Inflammatory macrophage treated with lipopolysaccharide for 4 hours (primary cell): ENCODE data around the gene DIRAS1.
"Not testable (repeated sequence)": the region's sequence is repeated elsewhere in the genome, so short reads cannot be mapped to it uniquely, and the experiment has no call there.

Experiments used
- DNase-seq: peaks from one replicate; pipeline ENCODE4 v3.0.0-alpha.2; 2020

DIRAS1 gene

DNA sequence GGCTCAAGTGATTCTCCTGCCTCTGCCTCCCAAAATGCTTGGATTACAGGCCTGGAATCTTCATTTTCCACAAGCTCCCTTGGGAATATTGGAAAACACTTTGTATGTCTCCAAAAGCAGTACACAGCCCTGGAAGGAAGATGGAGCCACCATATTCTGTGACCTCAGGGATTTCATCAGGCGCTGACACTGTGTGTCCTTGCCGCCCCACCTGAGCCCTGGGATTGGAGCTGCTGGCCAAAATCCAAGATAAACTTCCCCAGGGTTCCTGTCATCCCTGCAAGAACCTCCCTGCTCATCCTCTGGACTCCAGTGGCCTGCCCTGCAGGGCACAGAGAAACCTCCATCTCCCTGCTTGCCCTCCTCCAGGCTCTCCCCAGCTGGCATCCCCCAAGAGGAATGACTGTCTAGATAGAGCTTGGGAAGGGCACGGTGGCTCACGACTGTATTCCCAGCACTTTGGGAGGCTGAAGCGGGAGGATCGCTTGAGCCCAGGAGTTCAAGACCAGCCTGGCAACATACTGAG, 17.4 kb downstream of the DIRAS1 start:
- no peak for DNase-seq

- DNase-seq, result no peak
These were observed 18.1 kb downstream of the DIRAS1 start for GRCh38 chr19:2703077-2703437.

- DNase-seq, result peak; percentile 94
These were observed 18.7 kb downstream of the DIRAS1 start, which contains the start of gene GNG7 for GRCh38 chr19:2702170-2703076. Gene GNG7, minus strand, starts transcription at chr19:2702694. Its CDS starts 182,006 bp downstream, at chr19:2520688.

DNA sequence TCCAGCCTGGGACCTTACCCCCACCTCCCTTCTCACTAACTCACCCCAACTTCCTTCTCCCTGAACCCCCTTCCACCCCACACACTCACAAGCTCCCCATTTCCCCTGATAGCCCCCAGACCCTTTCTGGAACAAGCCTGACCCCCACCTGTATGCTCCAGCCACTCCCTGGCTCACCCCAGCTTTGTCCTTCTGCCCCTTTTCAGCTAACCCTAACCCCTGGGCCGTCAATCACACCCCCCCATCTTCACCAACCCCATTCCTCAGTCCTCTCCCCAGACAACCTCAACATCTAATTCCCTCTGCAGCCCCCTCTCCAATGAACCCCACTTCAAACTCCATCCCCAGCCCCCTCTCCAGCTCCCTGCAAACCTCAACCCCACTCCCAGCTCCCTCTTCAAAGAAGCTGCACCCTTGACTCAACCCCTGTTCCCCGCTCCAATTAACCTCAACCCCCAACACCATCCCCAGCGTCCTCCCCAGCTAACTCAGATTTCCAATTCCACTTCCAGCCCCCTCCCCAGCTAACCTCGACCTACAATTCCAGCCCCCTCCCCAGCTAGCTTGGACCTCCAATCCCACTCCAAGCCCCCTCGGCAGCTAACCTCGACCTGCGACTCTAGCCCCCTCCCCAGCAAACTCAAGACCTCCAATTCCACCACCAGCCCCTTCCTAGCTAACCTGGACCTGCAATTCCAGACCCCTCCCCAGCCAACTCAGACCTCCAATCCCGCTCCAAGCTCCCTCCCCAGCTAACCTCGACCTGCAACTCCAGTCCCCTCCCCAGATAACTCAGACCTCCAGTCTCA, 19.6 kb downstream of the DIRAS1 start:
- no peak for DNase-seq

DNA sequence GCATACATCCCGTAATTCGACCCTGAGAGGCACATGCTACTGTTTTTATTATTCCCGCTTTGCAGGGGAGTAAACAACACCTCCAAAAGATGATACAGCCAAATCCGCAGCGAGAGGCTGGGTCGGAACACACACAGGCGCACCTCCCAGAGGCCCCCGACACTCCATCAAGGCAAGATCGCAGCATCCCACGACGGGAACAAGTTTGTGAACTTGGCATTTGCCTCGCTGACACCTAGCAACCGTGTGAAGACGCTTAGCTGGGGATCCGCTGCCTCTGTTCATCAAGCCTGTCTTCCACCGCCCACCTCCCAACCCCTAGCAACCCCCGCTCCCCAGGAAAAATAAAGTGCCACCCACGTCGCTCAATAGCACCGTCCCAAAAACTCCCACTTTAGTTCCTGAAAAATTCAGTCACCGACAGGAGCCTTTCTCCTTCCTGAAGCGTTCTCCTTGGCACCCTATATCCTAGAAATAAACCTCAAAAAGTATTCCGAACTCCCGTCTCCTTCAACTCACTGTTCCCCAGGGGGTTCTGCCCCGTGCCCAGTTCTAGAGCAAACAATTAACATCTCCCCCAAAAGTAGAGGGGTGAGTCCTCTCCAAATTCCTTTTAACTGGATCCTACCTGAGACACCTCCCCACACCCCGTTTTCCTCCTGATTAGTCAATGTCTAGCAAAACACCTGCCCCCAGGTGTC, 20.4 kb downstream of the DIRAS1 start:
- DNase-seq, result no peak

DNA sequence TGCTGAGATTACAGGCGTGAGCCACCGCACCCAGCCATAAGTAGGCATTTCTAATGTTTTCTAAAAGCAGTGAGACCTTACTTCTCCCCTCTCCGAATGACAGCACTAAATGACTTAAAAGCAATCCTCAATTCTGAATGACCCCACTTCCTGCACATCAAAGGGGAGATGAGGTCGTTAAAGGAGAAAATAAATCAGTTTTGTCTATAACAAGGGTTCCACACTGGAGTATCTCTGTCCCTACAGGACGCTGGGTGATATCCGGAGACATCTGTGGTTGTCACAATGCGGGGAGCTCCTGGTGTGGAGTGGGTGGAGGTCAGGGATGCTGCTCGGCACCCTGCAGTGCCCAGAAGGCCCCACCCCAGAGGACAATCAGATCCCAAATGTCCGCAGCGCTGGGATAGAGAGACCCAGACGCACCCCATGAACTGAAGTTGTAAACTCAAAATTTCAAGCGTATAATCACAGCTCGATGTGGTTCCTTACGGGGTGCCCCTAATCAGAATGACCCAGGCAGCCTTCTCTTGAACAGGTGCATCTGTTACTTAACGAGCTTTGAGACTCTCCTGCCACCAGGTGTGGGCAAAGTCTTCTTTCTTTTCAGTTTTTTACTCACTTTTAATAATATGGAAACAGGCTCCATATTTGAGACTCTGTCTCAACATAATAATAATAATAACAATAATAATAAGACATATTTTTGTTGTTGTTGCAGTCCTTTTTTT, 21.6 kb downstream of the DIRAS1 start:
- DNase-seq, result no peak

DNA sequence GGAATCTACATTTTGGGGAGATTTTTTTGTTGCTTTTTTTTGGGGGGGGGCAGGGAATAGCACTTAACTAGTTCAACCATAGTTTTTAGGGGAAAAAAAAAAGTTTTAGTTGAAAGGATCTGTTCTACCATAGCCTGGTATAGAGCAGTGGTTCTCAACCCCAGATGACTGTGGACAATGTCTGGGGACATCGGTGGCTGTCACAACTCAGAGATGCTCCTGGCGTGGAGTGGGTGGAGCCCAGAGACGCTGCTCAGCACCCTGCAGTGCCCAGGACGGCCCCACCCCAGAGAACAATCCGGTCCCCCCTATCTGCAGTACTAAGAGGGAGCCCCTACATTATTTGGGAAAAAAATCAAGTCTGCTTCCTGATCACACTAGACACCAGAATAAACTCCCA, 27.0 kb downstream of the DIRAS1 start:
- DNase-seq, result no peak

- DNase-seq, result no peak
These were observed 27.5 kb downstream of the DIRAS1 start for GRCh38 chr19:2693492-2694160.

DNA sequence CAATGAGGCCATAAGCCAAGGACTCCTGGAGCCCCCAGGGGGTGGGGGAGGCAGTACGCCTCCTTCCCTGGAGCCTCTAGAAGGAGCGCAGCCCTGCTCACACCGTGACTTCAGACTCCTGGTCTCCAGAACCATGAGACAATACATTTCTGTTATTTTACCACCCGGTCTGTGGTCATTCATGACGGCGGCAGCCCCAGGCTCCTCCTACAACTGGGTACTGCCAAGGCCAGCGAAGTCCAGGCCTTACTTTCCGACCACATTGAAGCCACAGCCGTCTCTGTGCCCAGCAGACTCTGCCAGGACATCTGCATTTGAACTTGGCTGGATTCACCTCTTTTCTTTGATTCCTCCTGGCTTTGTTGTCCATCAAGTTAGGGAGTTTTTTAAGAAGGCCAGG, 29.2 kb downstream of the DIRAS1 start:
- DNase-seq, result no peak

DNA sequence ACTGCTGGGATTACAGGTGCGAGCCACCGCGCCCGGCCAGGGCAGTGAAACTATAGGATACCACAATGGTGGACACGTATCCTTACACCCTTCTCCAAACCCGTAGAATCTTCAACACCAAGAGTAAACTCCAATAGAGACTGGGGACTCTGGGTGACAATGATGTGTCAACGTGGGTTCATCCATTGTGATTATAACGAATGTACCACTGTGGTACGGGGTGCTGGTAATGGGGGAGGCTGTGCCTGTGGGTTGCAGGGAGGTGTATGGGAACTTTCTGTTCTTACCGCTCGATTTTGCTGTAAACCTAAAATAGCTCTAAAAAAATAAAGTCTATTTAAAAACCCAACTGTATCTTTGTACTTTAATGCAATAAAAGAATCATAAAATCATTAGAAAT, 30.3 kb downstream of the DIRAS1 start:
- no peak for DNase-seq

DNA sequence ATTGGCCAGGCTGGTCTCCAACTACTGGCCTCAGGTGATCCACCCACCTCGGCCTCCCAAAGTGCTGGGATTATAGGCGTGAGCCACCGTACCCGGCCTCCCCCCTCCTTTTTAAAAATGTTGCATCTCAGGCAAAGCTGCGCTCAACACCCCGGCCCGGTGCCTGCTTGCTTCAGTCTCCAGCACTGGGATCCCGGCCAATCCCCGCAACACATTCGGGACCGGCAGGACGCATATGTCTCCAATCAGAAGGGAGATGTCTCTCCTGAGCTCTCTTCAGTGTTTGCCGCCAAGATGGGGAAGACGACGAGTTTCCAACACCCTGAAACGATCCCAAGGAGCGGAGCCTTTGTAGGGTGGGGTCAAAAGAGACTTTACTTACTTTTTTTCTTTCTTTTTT, 34.8 kb downstream of the DIRAS1 start:
- DNase-seq, result no peak

- no peak for DNase-seq
These were observed 35.9 kb downstream of the DIRAS1 start for GRCh38 chr19:2685204-2685704.

GRCh38 chr19:2683430-2684003, 37.7 kb downstream of the DIRAS1 start:
- DNase-seq, result no peak

- no peak for DNase-seq
These were observed 40.4 kb downstream of the DIRAS1 start for GRCh38 chr19:2680808-2681207.

GRCh38 chr19:2679439-2679838, 41.7 kb downstream of the DIRAS1 start:
- DNase-seq, result no peak

DNA sequence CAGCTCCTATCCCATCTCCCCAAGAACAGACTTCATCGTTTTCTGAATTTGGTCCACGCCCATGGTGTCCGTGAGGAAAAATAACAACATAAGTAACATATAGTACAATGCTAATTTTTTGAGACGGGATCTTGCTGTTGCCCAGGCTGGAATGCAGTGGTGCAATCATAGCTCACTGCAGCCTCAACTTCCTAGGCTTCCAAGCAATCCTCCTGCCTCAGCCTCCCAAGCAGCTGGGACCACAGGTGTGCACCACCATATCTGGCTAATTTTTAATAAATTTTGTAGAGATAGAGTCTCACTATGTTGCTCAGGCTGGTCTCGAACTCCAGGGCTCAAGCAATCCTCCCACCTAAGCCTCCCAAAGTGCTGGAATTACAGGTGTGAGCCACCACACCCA, 42.2 kb downstream of the DIRAS1 start:
- DNase-seq, result not testable (repeated sequence)

DNA sequence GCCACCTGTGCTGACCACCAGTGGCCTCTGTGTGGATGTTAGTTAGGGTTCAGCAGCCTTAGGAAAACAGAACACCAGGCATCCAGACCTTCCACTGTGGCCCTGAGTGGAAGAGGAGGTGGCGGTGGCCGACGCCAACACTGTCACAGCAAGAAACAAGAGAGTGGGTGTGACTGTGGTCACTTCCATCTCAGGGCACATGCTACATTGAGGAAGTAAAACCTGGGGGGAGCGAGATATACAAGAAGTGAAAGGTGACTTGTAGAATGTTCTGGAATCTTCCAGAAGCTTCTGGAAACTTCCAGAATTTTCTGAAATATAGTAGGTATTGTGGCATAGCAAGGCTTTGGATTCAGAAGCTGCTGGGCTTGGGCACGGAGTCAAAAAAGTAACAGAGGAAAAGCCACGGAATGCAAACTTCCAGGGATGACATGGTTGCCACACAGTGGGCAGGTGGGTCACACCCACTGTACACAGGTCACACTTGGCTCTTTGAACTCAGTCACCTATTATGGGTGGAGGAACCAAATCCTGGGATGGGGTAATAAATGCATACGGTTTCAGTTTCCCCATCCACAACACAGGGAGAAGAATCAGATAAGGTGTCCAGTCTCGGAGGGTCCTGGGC, 43.0 kb downstream of the DIRAS1 start:
- peak; percentile 87 for DNase-seq

DNA sequence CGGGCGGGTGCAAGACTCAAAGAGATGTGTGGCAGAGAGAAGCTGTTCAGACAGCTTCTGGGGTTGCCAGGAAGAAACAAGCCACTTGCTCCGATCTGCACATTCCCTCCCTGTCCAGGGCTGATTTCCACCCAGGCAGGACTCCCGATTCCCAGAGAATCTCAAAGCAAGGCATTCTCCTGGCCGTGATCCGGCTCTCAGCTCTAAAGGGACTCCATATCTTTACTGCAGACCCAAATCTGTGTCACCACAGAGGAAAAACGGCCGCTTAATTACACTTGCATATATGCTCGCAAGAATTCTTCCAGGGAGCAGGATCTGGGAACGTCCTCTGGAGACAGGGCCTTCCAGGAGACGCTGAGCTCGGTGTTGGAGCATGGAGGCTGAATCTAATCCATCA, 44.3 kb downstream of the DIRAS1 start:
- no peak for DNase-seq

DNA sequence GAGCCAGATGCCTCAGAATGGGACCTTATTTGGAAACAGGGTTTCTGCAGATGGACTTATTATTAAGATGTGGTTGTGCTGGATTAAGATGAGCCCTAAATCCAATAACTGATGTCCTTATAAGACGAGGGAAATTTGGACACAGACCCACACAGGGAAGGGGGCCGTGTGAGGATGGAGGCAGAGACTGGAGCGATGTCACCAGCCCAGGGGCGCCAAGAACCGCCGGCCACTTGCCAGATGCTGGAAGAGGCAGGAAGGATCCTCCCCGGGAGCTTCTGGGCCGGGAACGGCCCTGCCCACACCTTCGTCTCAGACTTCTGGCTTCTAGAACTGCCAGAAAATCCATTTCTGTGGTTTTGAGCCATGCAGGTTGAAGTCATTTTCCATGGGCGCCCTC, 45.3 kb downstream of the DIRAS1 start:
- DNase-seq, result no peak

DNA sequence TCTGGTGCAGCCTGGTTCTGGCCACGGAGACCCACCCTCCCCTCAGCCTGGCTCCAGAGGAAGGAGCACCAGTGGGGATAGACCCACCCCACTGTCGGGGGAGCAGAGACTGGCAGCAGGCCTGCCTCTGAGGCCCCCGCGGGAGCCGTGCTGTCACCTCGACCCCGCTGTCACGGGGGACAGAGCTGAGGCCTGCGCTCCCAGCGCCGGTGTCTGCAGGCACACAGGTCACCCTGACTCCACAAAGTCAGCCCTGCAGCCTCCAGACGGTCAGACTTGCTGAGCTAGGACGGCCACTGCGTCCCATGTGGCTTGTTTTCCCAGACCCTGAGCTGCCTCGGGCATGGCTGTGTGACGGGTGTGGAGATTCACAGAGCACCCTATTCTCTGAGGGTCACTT, 51.0 kb downstream of the DIRAS1 start:
- no peak for DNase-seq
